H1 (cell line): ENCODE data around the gene ASXL1. TPM values are rescaled to one million over a fixed set of nuclear protein-coding genes. Genes with fewer than 3 reads are reported as not detected.
A peak's percentile ranks its signal among the peaks of the same experiment; 100 is the strongest.

ENCODE experiments used
- CTCF ChIA-PET: fragments of 300-600 bp; sonication (Branson Sonifier 250); formaldehyde crosslinking; loops from one replicate; lab custom pipeline; 2021; ENCODE audit not compliant: partially characterized antibody; lab: Charles Lee
- POLR2A ChIA-PET: fragments of 300-600 bp; sonication (Branson Sonifier 250); formaldehyde crosslinking; loops from one replicate; lab custom pipeline; 2021; ENCODE audit warnings: inconsistent platforms; ENCODE audit not compliant: partially characterized antibody; lab: Charles Lee
- DNase-seq, 2 experiments: peaks; one replicate each; pipeline versions ENCODE4 v3.0.0 to v3.0.0-alpha.2; 2010 to 2022; ENCODE audit warnings: low spot score in 2 of 2, low read depth in 1 of 2, mixed read lengths in 1 of 2
- FAIRE-seq: peaks from 2 replicates; lab custom pipeline; 2011; peaks lifted over from hg19 to GRCh38; lab: Jason Lieb, UNC
- H2AFZ ChIP-seq: 2 replicates; pipeline ENCODE4 v1.8.1; 2012; ENCODE audit warnings: low read length, inconsistent platforms
- H2AK5ac ChIP-seq: 2 replicates; pipeline ENCODE4 v1.6.1; 2013; ENCODE audit warnings: low read depth, low read length
- H2BK120ac ChIP-seq: replicated peaks from 2 replicates; pipeline ENCODE3; 2013; ENCODE audit warnings: low read depth, low read length, inconsistent platforms
- H2BK12ac ChIP-seq: 2 replicates; pipeline ENCODE4 v1.6.1; 2013; ENCODE audit warnings: low read depth, low read length
- H2BK15ac ChIP-seq: 2 replicates; pipeline ENCODE4 v1.6.1; 2013; ENCODE audit warnings: low read length
- H2BK20ac ChIP-seq: 2 replicates; pipeline ENCODE4 v1.6.1; 2013; ENCODE audit warnings: low read length
- H2BK5ac ChIP-seq: 2 replicates; pipeline ENCODE4 v1.6.1; 2013; ENCODE audit warnings: low read depth, low read length
- H3K14ac ChIP-seq: 2 replicates; pipeline ENCODE4 v1.6.1; 2013; ENCODE audit warnings: inconsistent platforms; ENCODE audit not compliant: insufficient read length
- H3K18ac ChIP-seq: 2 replicates; pipeline ENCODE4 v1.6.1; 2013; ENCODE audit warnings: low read length; ENCODE audit errors: extremely low read depth
- H3K23ac ChIP-seq: 2 replicates; pipeline ENCODE4 v1.6.1; 2013; ENCODE audit warnings: inconsistent platforms; ENCODE audit not compliant: insufficient read length
- H3K23me2 ChIP-seq: 2 replicates; pipeline ENCODE4 v1.6.1; 2013; ENCODE audit warnings: low read depth, low read length
- H3K27ac ChIP-seq: 2 replicates; pipeline ENCODE4 v1.6.1; 2011; ENCODE audit warnings: low read depth, low read length, inconsistent platforms
- H3K27me3 ChIP-seq, 4 experiments: replicated peaks in 1 of 4; 1 replicate in 1 of 4; 2 replicates in 3 of 4; pipeline versions ENCODE4 v1.6.1 to v1.8.1; 2011 to 2013; ENCODE audit warnings: low read length in 3 of 4, mild to moderate bottlenecking in 3 of 4, inconsistent platforms in 2 of 4, mixed read lengths in 2 of 4, moderate library complexity in 1 of 4; ENCODE audit not compliant: control insufficient read depth in 3 of 4, insufficient read depth in 3 of 4; ENCODE audit errors: extremely low read depth in 1 of 4
- H3K36me3 ChIP-seq, 4 experiments: 2 replicates each; pipeline versions ENCODE4 v1.6.1 to v1.8.1; 2011 to 2013; ENCODE audit warnings: mild to moderate bottlenecking in 4 of 4, low read length in 3 of 4, moderate library complexity in 2 of 4, control low read depth in 1 of 4, inconsistent platforms in 1 of 4; ENCODE audit not compliant: insufficient read depth in 4 of 4, control insufficient read depth in 2 of 4
- H3K4ac ChIP-seq: replicated peaks from 2 replicates; pipeline ENCODE3; 2013; ENCODE audit warnings: low read length, low read depth, mixed read lengths, inconsistent platforms; ENCODE audit not compliant: insufficient read length
- H3K4me1 ChIP-seq, 4 experiments: replicated peaks in 1 of 4; 1 replicate in 1 of 4; 2 replicates in 3 of 4; pipeline versions ENCODE4 v1.6.1 to v1.8.1; 2011 to 2013; ENCODE audit warnings: low read length in 3 of 4, inconsistent platforms in 2 of 4, mixed read lengths in 1 of 4; ENCODE audit not compliant: insufficient read depth in 4 of 4, control insufficient read depth in 3 of 4
- H3K4me2 ChIP-seq, 2 experiments: 2 replicates each; pipeline versions ENCODE4 v1.6.1 to v1.8.1; 2011 to 2013; ENCODE audit warnings: low read depth in 2 of 2, low read length in 2 of 2, control low read depth in 1 of 2, inconsistent platforms in 1 of 2, mild to moderate bottlenecking in 1 of 2; ENCODE audit not compliant: insufficient read depth in 1 of 2
- H3K4me3 ChIP-seq, 4 experiments: fragments of 200-600, 300-600 bp in 1 of 4; sonication (generic), shearing (Covaris generic), sonication (Bioruptor Twin) in 1 of 4; 2 replicates each; pipeline versions ENCODE4 v1.5.1 to v1.8.1; 2011 to 2016; ENCODE audit warnings: low read length in 4 of 4, low read depth in 3 of 4, control low read depth in 2 of 4, inconsistent platforms in 2 of 4, mild to moderate bottlenecking in 2 of 4, mixed read lengths in 1 of 4, moderate library complexity in 1 of 4; ENCODE audit not compliant: insufficient read depth in 2 of 4; ENCODE audit errors: extremely low read depth in 1 of 4
- H3K56ac ChIP-seq: replicated peaks from 2 replicates; pipeline ENCODE3; 2013; ENCODE audit warnings: low read depth, mild to moderate bottlenecking, mixed read lengths, low read length, inconsistent platforms; ENCODE audit not compliant: insufficient read length
- H3K79me1 ChIP-seq: 2 replicates; pipeline ENCODE4 v1.6.1; 2013; ENCODE audit warnings: low read depth, low read length, control low read depth
- H3K79me2 ChIP-seq, 2 experiments: 2 replicates each; pipeline versions ENCODE4 v1.6.1 to v1.8.1; 2012 to 2013; ENCODE audit warnings: low read length in 2 of 2, mild to moderate bottlenecking in 2 of 2, inconsistent platforms in 1 of 2; ENCODE audit not compliant: insufficient read depth in 2 of 2, control insufficient read depth in 1 of 2
- H3K9ac ChIP-seq, 4 experiments: replicated peaks in 1 of 4; 1 replicate in 1 of 4; 2 replicates in 3 of 4; pipeline versions ENCODE4 v1.6.1 to v1.8.1; 2011 to 2013; ENCODE audit warnings: low read depth in 3 of 4, low read length in 3 of 4, control low read depth in 2 of 4, mild to moderate bottlenecking in 2 of 4, moderate library complexity in 2 of 4, inconsistent platforms in 1 of 4; ENCODE audit errors: extremely low read depth in 1 of 4
- H3K9me3 ChIP-seq, 2 experiments: 2 replicates each; pipeline versions ENCODE4 v1.6.1 to v1.8.1; 2012 to 2013; ENCODE audit warnings: mild to moderate bottlenecking in 2 of 2, moderate library complexity in 2 of 2, control low read depth in 1 of 2, inconsistent platforms in 1 of 2, low read depth in 1 of 2, low read length in 1 of 2, mixed read lengths in 1 of 2; ENCODE audit not compliant: insufficient read depth in 2 of 2
- H4K20me1 ChIP-seq, 2 experiments: replicated peaks in 1 of 2; 2 replicates each; pipeline versions ENCODE3 to v1.8.1; 2011 to 2013; ENCODE audit warnings: inconsistent platforms in 2 of 2, low read length in 2 of 2, mild to moderate bottlenecking in 1 of 2; ENCODE audit not compliant: insufficient read depth in 2 of 2, control insufficient read depth in 1 of 2
- H4K5ac ChIP-seq: 2 replicates; pipeline ENCODE4 v1.6.1; 2013; ENCODE audit warnings: low read length, low read depth, mixed read lengths, inconsistent platforms; ENCODE audit not compliant: insufficient read length
- H4K8ac ChIP-seq: 2 replicates; pipeline ENCODE4 v1.8.0; 2013; ENCODE audit warnings: mild to moderate bottlenecking, moderate library complexity, low read length, inconsistent platforms; ENCODE audit not compliant: insufficient read depth; ENCODE audit errors: extremely low read depth
- H4K91ac ChIP-seq: replicated peaks from 2 replicates; pipeline ENCODE3; 2013; ENCODE audit warnings: low read length, mixed read lengths, inconsistent platforms; ENCODE audit not compliant: insufficient read length
- BACH1 ChIP-seq: IDR thresholded peaks from 2 replicates; pipeline ENCODE4 v1.6.1; 2012; ENCODE audit warnings: low read length, improper control_type of control experiment
- CBX8 ChIP-seq: fragments of 300-800, 300-1000 bp; sonication (generic); IDR thresholded peaks from 2 replicates; pipeline ENCODE4 v1.7.1; 2016; ENCODE audit warnings: low read depth, low read length, borderline replicate concordance
- GTF2F1 ChIP-seq: IDR thresholded peaks from 2 replicates; pipeline ENCODE4 v1.6.1; 2012; ENCODE audit warnings: low read depth, low read length, improper control_type of control experiment, borderline replicate concordance
- HDAC2 ChIP-seq, 2 experiments: fragments of 300-600 bp in 1 of 2; sonication (generic) in 1 of 2; IDR thresholded peaks; 2 replicates each; pipeline ENCODE4 v1.6.1; 2011 to 2012; ENCODE audit warnings: low read depth in 2 of 2, low read length in 2 of 2, mild to moderate bottlenecking in 2 of 2, moderate library complexity in 2 of 2, borderline replicate concordance in 1 of 2, inconsistent platforms in 1 of 2
- JUN ChIP-seq: IDR thresholded peaks from 2 replicates; pipeline ENCODE4 v1.6.1; 2011; ENCODE audit warnings: low read depth, mild to moderate bottlenecking, improper control_type of control experiment, low read length
- KDM1A ChIP-seq: fragments of 200-600, 300-600 bp; sonication (generic); IDR thresholded peaks from 2 replicates; pipeline ENCODE4 v1.7.1; 2016; ENCODE audit warnings: mild to moderate bottlenecking, low read length, borderline replicate concordance
- KDM5A ChIP-seq: fragments of 200-600 bp; IDR thresholded peaks from 2 replicates; pipeline ENCODE4 v1.7.1; 2012; ENCODE audit warnings: mild to moderate bottlenecking, low read length, inconsistent platforms, mixed read lengths
- NRF1 ChIP-seq: IDR thresholded peaks from 2 replicates; pipeline ENCODE4 v1.6.1; 2011; ENCODE audit warnings: mild to moderate bottlenecking, low read depth, low read length, improper control_type of control experiment
- PHF8 ChIP-seq: fragments of 200-600 bp; sonication (generic); conservative IDR thresholded peaks from 2 replicates; pipeline ENCODE4 v1.7.1; 2012; ENCODE audit warnings: low read depth, mild to moderate bottlenecking, inconsistent platforms, low read length, moderate library complexity
- TAF1 ChIP-seq: IDR thresholded peaks from 2 replicates; pipeline ENCODE4 v1.6.1; 2011; ENCODE audit warnings: mild to moderate bottlenecking, low read depth, low read length
- WGBS, 2 experiments: shearing (Covaris generic) in 1 of 2; methylation state at CpG; one replicate each; pipeline versions ENCODE4 v1.1.6 to v1.1.7; 2013 to 2015; ENCODE audit warnings: low lambda C conversion rate in 2 of 2, mixed read lengths in 2 of 2, inconsistent platforms in 1 of 2, low coverage in 1 of 2, missing lambda C conversion rate in 1 of 2; ENCODE audit not compliant: insufficient replicate concordance in 2 of 2, insufficient coverage in 1 of 2, insufficient read length in 1 of 2; ENCODE audit errors: extremely low coverage in 1 of 2, missing lambda C conversion rate in 1 of 2; 5-methylcytosine and 5-hydroxymethylcytosine counted together
- polyA plus RNA-seq, 7 experiments: library from polyadenylated mRNA; depleted of rRNA in 3 of 7; stranded (reverse) in 5 of 7; unstranded in 2 of 7; fragments of >200 nt in 5 of 7; fragments of 200-250 nt in 2 of 7; gene quantifications; 1 replicate in 5 of 7; 2 replicates in 1 of 7; 4 replicates in 1 of 7; pipeline versions ENCODE4 v1.2.1 to v1.2.3, GENCODE V29; 2011 to 2013; ENCODE audit warnings: missing spikeins in 2 of 7, mixed read lengths in 2 of 7
- total RNA-seq: library from RNA; stranded (reverse); fragmentation: NEBNext Ultra II Directional; extraction: Animal tissue kit (Norgen Biotek cat#: 25700); gene quantifications from 2 replicates; pipeline ENCODE4 v1.2.1, GENCODE V29; 2021

The ASXL1 gene
- total and polyA plus RNA-seq, 2 of the 8 experiments (the other 6 are each of a cell fraction or from before 2014, with no cell fraction given) = 10.6 to 26.5 TPM

DNA sequence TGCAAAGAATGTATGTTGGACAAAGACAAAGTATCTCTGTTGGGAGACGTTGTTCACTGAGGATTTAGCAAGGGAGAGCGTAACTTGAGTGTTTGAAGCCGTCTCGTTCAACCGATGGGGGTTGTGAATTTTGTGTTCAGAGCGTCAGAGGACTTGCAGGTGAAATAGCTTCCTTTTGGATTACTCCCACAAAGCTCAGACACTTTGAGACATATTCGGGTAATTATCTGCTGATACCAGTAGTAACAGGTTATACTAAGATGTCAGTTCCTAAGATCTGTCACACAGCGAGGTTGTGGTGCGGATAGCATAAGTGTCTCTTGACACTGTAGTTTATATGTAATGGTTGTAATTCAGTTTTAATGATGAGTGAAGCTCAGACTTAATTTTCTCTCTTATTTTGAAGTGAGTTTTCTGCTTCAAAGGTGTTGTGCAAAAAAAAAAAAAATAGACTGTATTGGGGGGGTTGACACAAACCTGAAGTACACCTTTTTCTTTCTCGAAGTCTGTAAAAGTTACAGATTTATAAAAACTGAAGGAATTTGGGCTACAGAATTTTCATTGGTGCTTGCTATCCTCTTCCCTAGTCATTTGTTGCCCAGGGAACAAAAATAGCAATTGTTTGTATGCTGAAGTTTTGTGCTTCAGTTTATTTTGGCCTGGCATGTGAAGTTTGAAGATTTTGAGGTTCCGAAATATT lies 1.7 kb downstream of the ASXL1 start:
- H3K27me3 ChIP-seq = peaks cover 16 to 45% (median 38%) of the 10 kb centered on the region in 4 experiments

More for the DNA sequence above, 1.7 kb downstream of the ASXL1 start:
- Histone ChIP-seq H2AFZ (no peak overlapping the region), H3K4me2 (peak overlapping the region; percentile 41 to 60), H4K8ac (no peak overlapping the region), H4K5ac (no peak overlapping the region), H3K9me3 (no peaks in the 10 kb centered on the region; a peak in 1 of 4 replicates), H3K23me2 (peaks cover 4% of the 10 kb centered on the region), H3K56ac (no peak overlapping the region), H4K91ac (no peak overlapping the region), H2BK5ac (no peak overlapping the region), H2BK120ac (no peak overlapping the region), H3K4me1 (peaks cover 0 to 3% (median 0%) of the 10 kb centered on the region in 4 experiments; a peak in 3 of 7 replicates), H3K9ac (no peak overlapping the region), H3K4ac (no peak overlapping the region), H3K4me3 (peak overlapping the region; percentile 47 to 98 (median 82); a peak in 7 of 8 replicates), H3K27ac (no peak overlapping the region), H2BK12ac (no peak overlapping the region), H2AK5ac (no peak overlapping the region), H3K79me1 (no peaks in the 10 kb centered on the region), H3K14ac (no peak overlapping the region), H3K23ac (no peak overlapping the region), H3K36me3 (no peaks in the 10 kb centered on the region)
- 59% methylated on average over 11 of the region's 11 CpGs; no CpG with 5 or more reads in 1 of the 2 experiments for WGBS, 2 experiments
- POLR2A ChIA-PET = interaction anchor here (0.9 to 2.2 kb wide), 3 partner anchors 10 to 51 kb away, joined by 3 to 8 read pairs (median 3); no protein-coding TSS in a partner anchor
- no peak for DNase-seq
- TF ChIP-seq HDAC2 (IDR thresholded peaks at IDR 0.05; ENCODE audit: borderline replicate concordance in 1 of 2, low read depth in 2 of 2, low read length in 2 of 2) (no peak), KDM1A (no peak), BACH1 (no peak), GTF2F1 (no peak), KDM5A (no peak), CBX8 (no peak), JUN (no peak), TAF1 (no peak), NRF1 (no peak), PHF8 (no peak)
- TF ChIP-seq, all 59 proteins: peak for 0
- CTCF ChIA-PET = interaction anchor here (1.0 to 2.2 kb wide), 3 partner anchors 14 to 293 kb away, joined by 3 to 7 read pairs (median 3); no protein-coding TSS in a partner anchor
- Histone ChIP-seq H2BK15ac (no peak overlapping the region), H3K79me2 (peaks cover 4 to 35% of the 10 kb centered on the region in 2 experiments), H4K20me1 (peaks cover 30 to 31% of the 10 kb centered on the region in 2 experiments), H2BK20ac (no peak overlapping the region), H3K18ac (no peak overlapping the region)
- no peak for FAIRE-seq
